Esophagus muscularis mucosa (tissue), 3 donors: ENCODE results near the gene CNIH2.

Source experiments
- EP300 ChIP-seq: sonication (generic); formaldehyde crosslinking; IDR thresholded peaks from one replicate; pipeline ENCODE4 v1.6.1; 2017; ENCODE audit warnings: antibody characterized with exemption
- POLR2AphosphoS5 ChIP-seq, 2 donors: sonication (generic); formaldehyde crosslinking; IDR thresholded peaks; one replicate each; pipeline ENCODE4 v1.6.1; 2017; ENCODE audit warnings: antibody characterized with exemption in 2 of 2

DNA sequence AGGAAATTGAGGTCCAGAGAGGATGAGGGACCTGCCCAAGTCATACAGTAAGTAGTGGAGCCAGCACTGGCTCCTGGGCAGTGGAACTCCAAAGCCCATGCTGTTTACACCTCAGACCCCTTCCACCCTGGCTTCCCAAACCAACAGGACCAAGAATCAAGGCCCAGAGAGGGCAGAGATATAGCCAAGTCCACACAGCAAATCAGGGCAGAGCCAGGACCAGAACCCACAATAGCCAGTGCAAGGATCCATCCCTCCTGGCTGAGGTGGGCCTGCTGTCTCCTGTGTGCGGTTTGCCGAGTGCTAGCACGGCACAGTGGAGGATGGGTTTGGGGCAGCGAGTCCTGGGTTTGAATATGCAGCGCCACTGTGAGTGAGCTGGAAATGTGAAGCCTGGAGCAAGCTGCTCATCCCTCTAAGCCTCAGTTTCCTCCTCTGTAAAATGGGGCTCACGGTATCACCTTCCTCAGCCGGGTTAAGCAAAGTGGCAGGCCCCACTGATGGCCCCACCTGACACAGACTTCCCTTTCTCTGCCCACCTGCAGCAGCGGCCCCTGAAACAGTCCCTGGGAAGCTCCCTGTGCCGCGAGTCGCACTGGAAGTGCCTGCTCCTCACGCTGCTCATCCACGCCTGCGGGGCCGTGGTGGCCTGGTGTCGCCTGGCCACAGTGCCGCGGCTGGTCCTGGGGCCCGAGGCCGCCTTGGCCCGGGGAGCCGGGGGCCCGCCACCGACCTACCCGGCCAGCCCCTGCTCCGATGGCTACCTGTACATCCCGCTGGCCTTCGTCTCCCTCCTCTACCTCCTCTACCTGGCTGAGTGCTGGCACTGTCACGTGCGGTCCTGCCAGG is 16.0 kb downstream of the CNIH2 start:
- no peak for TF ChIP-seq POLR2AphosphoS5 (IDR thresholded peaks at IDR 0.05)
- no peak for TF ChIP-seq EP300
